DOHH2 (cell line): Measurements from ENCODE around the gene TCFL5.
A peak's percentile ranks its signal among the peaks of the same experiment; 100 is the strongest.

Experiments
- H3F3A ChIP-seq: fragments of 200-600 bp; sonication (generic), shearing (Covaris generic); 2 replicates; pipeline ENCODE4 v1.6.0; 2016; ENCODE audit warnings: antibody characterized with exemption, mild to moderate bottlenecking; ENCODE audit not compliant: control insufficient read depth, insufficient read depth
- H3K27ac ChIP-seq: fragments of 200-600 bp; sonication (generic); 2 replicates; pipeline ENCODE4 v1.5.1; 2014; ENCODE audit warnings: low read depth, mild to moderate bottlenecking, low read length, moderate library complexity
- H3K27me3 ChIP-seq: fragments of 200-600 bp; sonication (generic); 2 replicates; pipeline ENCODE4 v1.6.1; 2014; ENCODE audit warnings: mild to moderate bottlenecking, low read length, mixed read lengths; ENCODE audit not compliant: control insufficient read depth
- H3K36me3 ChIP-seq: fragments of 200-600 bp; sonication (generic); 2 replicates; pipeline ENCODE4 v1.6.1; 2014; ENCODE audit warnings: mild to moderate bottlenecking, low read length, moderate library complexity, mixed read lengths; ENCODE audit not compliant: control insufficient read depth
- H3K4me1 ChIP-seq: fragments of 200-600 bp; sonication (generic); 2 replicates; pipeline ENCODE4 v1.6.1; 2014; ENCODE audit warnings: mild to moderate bottlenecking, low read length, mixed read lengths; ENCODE audit not compliant: control insufficient read depth
- H3K4me2 ChIP-seq: fragments of 200-600 bp; sonication (generic); 2 replicates; pipeline ENCODE4 v1.6.0; 2014; ENCODE audit warnings: mild to moderate bottlenecking, low read length, moderate library complexity
- H3K4me3 ChIP-seq: fragments of 200-600 bp; sonication (generic); 2 replicates; pipeline ENCODE4 v1.5.1; 2014; ENCODE audit warnings: mild to moderate bottlenecking, low read length, mixed read lengths
- H3K79me2 ChIP-seq: fragments of 200-600 bp; sonication (generic); 2 replicates; pipeline ENCODE4 v1.6.1; 2014; ENCODE audit warnings: mild to moderate bottlenecking, low read length, mixed read lengths; ENCODE audit not compliant: control insufficient read depth
- H3K9me2 ChIP-seq: fragments of 200-600 bp; sonication (generic); replicated peaks from 2 replicates; pipeline ENCODE4 v1.6.1; 2014; ENCODE audit warnings: mild to moderate bottlenecking, low read length, mixed read lengths; ENCODE audit not compliant: control insufficient read depth
- H3K9me3 ChIP-seq: fragments of 200-600 bp; sonication (generic); 2 replicates; pipeline ENCODE4 v1.6.1; 2014; ENCODE audit warnings: antibody characterized with exemption, low read length, mixed read lengths; ENCODE audit not compliant: control insufficient read depth, insufficient read depth
- H4K20me1 ChIP-seq: fragments of 200-600 bp; sonication (generic); 2 replicates; pipeline ENCODE4 v1.6.0; 2014; ENCODE audit warnings: low read depth, mild to moderate bottlenecking, antibody characterized with exemption, low read length, moderate library complexity; ENCODE audit not compliant: control insufficient read depth, insufficient read depth
- EZH2phosphoT487 ChIP-seq: fragments of 200-600 bp; sonication (generic); IDR thresholded peaks from 2 replicates; pipeline ENCODE4 v1.6.1; 2017; ENCODE audit warnings: borderline replicate concordance, mild to moderate bottlenecking, antibody characterized with exemption, low read length, moderate library complexity, mixed read lengths
- TF ChIP-seq, protein P1 (sequence below): fragments of 200-600 bp; sonication (generic); IDR thresholded peaks from one replicate; pipeline ENCODE4 v1.5.1; 2014; ENCODE audit warnings: antibody characterized with exemption, mild to moderate bottlenecking, low read depth, low read length; ENCODE audit not compliant: poor library complexity, severe bottlenecking

The TCFL5 gene

DNA sequence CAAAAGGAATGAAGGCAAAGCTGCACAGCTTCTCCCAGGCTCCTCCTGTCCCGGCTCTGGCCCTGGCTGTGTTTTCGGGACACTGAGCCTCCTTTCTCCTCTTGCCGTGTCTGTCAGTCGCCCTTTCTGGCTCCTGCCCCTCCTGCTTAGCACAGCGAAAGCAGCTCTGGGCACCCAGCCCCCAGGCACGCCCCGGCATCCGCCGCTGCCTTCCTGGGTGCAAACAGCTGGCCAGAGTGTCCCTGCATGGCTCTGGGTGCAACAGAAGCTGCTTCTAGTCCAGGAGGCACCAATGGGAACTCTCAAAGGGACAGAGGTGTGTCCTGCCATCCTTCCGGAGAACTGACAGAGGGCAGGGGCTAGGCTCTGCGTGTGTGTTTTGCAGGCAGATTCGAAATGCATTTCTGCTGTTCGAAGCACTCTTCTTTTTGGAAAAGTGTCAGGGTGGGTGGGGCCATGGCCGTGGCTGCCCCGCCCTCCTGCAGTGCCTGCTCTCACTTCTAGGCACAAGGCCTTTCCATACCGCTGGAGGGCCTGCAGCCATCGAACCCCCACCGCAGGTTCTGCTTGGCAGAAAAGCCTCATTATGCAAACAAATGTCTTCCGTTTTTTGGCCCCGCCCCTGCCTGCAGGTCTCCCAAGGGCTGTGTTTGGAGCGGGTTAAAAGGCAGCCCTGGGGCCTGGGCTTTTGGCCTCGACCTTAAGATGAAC, 29.3 kb downstream of the TCFL5 start:
- H3K9me2 ChIP-seq = no peaks in the 10 kb centered on the region
- H3K36me3 ChIP-seq = no peaks in the 10 kb centered on the region
- H3K4me2 ChIP-seq = peak overlapping the region; percentile 48
- H4K20me1 ChIP-seq = no peaks in the 10 kb centered on the region
- H3K9me3 ChIP-seq = no peaks in the 10 kb centered on the region
- no peaks in the 10 kb centered on the region for H3F3A ChIP-seq
- peak overlapping the region; percentile 29 for H3K4me3 ChIP-seq
- H3K79me2 ChIP-seq = no peaks in the 10 kb centered on the region
- H3K4me1 ChIP-seq = peaks cover 16% of the 10 kb centered on the region
- H3K27me3 ChIP-seq = no peaks in the 10 kb centered on the region
- TF ChIP-seq, protein P1, sequence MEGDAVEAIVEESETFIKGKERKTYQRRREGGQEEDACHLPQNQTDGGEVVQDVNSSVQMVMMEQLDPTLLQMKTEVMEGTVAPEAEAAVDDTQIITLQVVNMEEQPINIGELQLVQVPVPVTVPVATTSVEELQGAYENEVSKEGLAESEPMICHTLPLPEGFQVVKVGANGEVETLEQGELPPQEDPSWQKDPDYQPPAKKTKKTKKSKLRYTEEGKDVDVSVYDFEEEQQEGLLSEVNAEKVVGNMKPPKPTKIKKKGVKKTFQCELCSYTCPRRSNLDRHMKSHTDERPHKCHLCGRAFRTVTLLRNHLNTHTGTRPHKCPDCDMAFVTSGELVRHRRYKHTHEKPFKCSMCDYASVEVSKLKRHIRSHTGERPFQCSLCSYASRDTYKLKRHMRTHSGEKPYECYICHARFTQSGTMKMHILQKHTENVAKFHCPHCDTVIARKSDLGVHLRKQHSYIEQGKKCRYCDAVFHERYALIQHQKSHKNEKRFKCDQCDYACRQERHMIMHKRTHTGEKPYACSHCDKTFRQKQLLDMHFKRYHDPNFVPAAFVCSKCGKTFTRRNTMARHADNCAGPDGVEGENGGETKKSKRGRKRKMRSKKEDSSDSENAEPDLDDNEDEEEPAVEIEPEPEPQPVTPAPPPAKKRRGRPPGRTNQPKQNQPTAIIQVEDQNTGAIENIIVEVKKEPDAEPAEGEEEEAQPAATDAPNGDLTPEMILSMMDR = no peak
- no peak for TF ChIP-seq EZH2phosphoT487
- H3K27ac ChIP-seq = no peak overlapping the region

DNA sequence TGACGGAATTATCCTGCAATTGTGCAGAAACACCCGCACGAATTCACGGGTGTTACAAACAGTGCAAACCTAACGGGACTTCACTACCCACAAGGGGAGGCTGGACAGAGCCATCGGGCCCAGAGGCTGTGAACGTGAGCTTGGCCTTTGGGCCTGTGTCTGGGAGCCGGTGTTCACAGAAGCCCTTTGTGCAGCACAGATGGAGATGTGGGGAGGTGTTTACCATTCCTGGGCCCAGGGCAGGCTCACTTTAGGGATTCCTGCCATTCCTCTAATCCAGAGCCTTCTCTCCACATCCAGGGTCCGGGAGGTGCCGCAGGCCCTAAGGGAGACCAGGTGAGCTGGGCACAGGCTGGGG, 29.8 kb downstream of the TCFL5 start:
- Histone ChIP-seq H3K36me3 (no peaks in the 10 kb centered on the region), H3F3A (no peaks in the 10 kb centered on the region), H3K79me2 (no peaks in the 10 kb centered on the region), H4K20me1 (no peaks in the 10 kb centered on the region), H3K4me1 (peaks cover 16% of the 10 kb centered on the region), H3K27ac (no peak overlapping the region), H3K9me2 (no peaks in the 10 kb centered on the region), H3K4me2 (peak overlapping the region; percentile 48), H3K4me3 (no peak overlapping the region), H3K27me3 (no peaks in the 10 kb centered on the region), H3K9me3 (no peaks in the 10 kb centered on the region)
- TF ChIP-seq EZH2phosphoT487 = no peak
- TF ChIP-seq, protein P1 = no peak

DNA sequence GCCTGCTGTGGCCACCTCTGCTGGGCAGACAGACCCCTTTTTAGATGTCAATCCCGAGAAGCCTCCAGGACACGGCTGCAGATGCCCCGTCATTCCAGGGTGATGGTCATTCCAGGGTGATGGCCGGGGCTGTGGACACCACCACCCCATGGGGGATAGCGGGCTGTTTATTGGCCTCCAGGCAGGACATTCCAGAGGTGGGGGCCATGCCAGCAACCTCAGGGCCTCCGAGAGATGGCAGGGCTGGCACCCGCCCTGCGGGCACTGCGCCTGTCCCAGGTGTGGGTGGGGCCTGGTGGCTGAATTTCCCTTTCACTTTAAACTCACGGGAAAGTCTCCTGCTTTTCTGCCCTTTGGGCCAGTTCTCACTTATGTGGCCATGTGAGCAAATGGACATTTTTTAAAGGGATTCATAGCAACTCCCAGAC, 30.2 kb downstream of the TCFL5 start:
- Histone ChIP-seq H3K9me3 (no peaks in the 10 kb centered on the region), H3F3A (no peaks in the 10 kb centered on the region), H3K27ac (no peak overlapping the region), H4K20me1 (no peaks in the 10 kb centered on the region), H3K4me3 (no peak overlapping the region), H3K9me2 (no peaks in the 10 kb centered on the region), H3K4me2 (no peak overlapping the region), H3K27me3 (no peaks in the 10 kb centered on the region; the same call in 1 of the 2 replicates), H3K36me3 (no peaks in the 10 kb centered on the region), H3K4me1 (peaks cover 16% of the 10 kb centered on the region), H3K79me2 (no peaks in the 10 kb centered on the region)
- TF ChIP-seq, protein P1 = no peak
- TF ChIP-seq EZH2phosphoT487 = no peak
